Measurements from ENCODE around the gene KIRREL3.
A peak's percentile ranks its signal among the peaks of the same experiment; 100 is the strongest.
"Not testable (repeated sequence)": the region's sequence is repeated elsewhere in the genome, so short reads cannot be mapped to it uniquely, and the experiment has no call there.

KIRREL3 gene

GRCh38 chr11:126391286-126391954, 609.1 kb downstream of the KIRREL3 start:
- no peak for DNase-seq

- DNase-seq, result no peak
Observed at GRCh38 chr11:126390272-126390867, 610.2 kb downstream of the KIRREL3 start.

- no peak for DNase-seq
Observed at GRCh38 chr11:126387857-126388256, 612.7 kb downstream of the KIRREL3 start.

- DNase-seq, result peak; percentile 86
Observed at GRCh38 chr11:126386729-126387071, 613.9 kb downstream of the KIRREL3 start.

- no peak for DNase-seq
Observed at GRCh38 chr11:126385991-126386728, 614.4 kb downstream of the KIRREL3 start.

GRCh38 chr11:126384449-126385070, 616.0 kb downstream of the KIRREL3 start:
- DNase-seq, result no peak

GRCh38 chr11:126383339-126384335, 616.9 kb downstream of the KIRREL3 start:
- DNase-seq, result no peak

- DNase-seq, result not testable (repeated sequence)
Observed at GRCh38 chr11:126382641-126383040, 617.9 kb downstream of the KIRREL3 start.

- DNase-seq, result not testable (repeated sequence)
Observed at GRCh38 chr11:126381960-126382359, 618.6 kb downstream of the KIRREL3 start.

GRCh38 chr11:126380909-126381308, 619.7 kb downstream of the KIRREL3 start:
- no peak for DNase-seq

GRCh38 chr11:126378763-126379162, 621.8 kb downstream of the KIRREL3 start:
- no peak for DNase-seq

GRCh38 chr11:126375726-126376125, 624.8 kb downstream of the KIRREL3 start:
- DNase-seq, result no peak

GRCh38 chr11:126374562-126375300, 625.8 kb downstream of the KIRREL3 start:
- not testable (repeated sequence) for DNase-seq

GRCh38 chr11:126373389-126374066, 627.0 kb downstream of the KIRREL3 start:
- DNase-seq, result not testable (repeated sequence)
